Measurements from ENCODE around the gene ENTREP1.
"Not testable (repeated sequence)": the region's sequence is repeated elsewhere in the genome, so short reads cannot be mapped to it uniquely, and the experiment has no call there.

The ENTREP1 gene, protein sequence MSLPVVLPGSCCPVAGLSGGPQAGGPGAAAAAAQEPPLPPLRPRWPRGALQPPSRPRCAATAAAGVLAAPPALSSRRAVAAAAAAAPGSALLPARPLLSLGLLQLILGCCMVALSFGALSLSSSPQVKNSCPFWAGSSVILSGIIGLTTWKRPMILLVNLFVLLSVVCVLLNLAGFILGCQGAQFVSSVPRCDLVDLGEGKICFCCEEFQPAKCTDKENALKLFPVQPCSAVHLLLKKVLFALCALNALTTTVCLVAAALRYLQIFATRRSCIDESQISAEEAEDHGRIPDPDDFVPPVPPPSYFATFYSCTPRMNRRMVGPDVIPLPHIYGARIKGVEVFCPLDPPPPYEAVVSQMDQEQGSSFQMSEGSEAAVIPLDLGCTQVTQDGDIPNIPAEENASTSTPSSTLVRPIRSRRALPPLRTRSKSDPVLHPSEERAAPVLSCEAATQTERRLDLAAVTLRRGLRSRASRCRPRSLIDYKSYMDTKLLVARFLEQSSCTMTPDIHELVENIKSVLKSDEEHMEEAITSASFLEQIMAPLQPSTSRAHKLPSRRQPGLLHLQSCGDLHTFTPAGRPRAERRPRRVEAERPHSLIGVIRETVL

DNA sequence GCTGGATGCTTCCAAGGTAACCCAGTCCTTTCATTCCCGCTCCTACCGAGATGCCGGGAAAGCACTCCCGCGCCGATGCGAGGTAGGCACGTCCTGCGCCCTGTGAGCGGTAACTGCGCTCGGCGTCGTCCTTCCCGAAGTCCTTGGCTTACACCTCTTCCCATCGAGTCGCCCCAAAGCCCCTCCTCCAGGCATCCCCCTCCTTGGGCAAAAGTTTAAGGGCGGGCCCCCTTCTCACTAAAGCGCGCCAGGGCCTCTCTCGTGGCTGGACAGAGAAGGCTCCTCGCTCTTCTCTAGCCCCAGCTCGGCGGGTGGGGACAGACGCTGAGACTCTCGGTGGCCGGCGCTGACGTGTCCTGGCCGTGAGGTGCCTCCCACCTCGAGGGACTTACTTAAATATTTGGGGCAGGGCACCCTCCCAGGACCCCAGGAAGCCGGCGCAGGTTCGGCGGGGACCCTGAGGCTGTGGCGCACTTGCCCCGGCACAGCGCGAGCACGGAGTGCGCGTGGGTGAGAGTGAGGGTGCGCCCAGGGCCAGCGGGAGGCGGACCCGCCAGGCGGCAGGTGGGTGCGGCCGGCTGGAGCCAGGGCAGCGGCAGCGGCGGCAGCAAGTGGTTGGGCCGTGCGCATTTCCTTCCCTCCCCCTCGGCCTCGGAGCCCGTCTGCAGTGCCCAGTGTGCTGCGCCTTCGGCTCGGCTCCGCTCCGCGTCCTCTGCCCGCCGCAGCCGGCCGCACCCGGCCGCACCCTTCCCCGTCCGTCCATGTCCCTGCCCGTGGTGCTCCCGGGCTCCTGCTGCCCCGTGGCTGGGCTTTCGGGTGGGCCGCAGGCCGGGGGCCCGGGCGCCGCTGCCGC, at the start of gene ENTREP1:
TSS of gene ENTREP1 (plus strand) at position 667 of the 853 bp plus-strand sequence. CDS start at position 762, 95 bp downstream.
- peak; percentile 69 for DNase-seq

DNA sequence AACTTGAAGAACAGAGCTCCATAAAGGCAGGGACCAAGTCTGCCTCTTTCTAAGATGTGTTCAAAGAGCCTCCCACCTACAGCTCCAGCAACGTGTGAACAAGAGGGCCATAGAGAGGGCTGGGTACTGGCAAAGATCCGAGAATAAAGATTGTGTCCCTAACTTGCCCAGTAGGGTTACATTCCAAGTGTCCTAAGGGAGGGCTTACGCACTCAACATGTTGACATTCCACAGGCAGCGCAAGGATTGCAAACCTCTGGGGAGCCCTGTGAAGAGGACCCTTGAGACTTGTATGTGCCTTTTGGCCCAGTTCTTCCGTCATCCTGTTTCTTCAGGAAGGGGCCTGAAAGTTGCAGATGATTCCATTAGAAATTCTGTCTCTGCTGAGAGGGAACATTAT, 48.2 kb upstream of the ENTREP1 start:
- DNase-seq: no peak

DNA sequence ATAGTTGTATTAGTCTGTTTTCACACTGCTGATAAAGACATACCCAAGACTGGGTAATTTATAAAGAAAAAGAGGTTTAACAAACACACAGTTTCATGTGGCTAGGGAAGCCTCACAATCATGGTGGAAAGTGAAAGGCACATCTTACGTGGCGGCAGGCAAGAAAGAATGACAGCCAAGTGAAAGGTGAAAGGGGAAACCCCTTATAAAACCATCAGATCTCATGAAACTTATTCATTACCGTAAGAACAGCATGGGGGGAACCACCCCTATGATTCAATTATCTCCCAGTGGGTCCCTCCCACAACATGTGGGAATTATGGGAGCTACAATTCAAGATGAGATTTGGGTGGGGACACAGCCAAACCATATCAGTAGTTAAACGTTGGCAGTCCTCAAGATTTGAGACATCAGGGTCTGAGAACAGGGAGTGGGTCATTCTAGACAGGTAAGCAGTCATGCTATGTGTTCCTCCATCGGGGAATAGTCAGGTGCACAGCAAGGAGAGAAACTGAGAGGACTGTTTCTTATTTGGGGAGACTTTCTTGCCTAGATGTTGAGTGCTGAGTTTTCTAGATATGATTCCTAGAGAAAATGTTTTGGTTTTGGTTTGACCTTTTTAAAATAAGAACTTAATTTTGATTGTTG, 45.8 kb upstream of the ENTREP1 start:
- no peak for DNase-seq

DNA sequence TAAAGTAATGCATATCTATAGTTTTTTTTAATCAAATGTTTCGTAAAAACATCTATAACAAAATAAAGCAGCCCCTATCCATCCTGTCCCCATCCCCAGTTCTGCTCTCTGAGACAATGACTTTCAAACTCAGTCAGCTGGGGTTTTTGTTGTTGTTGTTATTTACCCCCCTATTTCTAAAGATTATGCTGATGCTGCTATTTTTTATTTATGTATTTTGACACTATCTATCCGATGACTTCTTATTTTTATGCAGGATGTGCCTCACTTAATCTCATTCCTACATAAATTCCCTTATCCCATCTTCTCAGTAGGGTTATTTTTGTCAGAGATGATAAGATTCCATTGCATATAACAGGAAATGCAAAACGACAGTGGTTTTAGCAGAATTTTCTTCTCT, 45.3 kb upstream of the ENTREP1 start:
- no peak for DNase-seq

DNA sequence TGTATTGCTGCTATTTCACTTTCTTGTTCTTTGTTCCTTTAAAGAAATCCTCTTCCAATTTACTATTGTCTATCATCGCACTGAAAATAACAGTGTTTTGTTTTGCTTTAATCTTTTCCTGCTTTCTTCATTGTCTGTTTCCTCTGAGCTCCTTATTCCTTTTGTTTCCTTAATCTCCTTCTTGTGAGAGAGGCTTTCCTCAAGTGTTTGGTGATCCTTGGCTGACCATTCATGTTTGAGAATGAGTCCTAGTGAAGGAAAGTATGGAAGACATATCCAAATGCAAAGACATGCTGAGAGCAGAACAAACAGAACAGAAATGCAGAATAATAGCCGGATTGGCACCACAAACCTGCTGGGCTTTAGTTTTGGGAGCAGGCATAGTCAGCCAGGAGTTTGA, 42.0 kb upstream of the ENTREP1 start:
- no peak for DNase-seq

DNA sequence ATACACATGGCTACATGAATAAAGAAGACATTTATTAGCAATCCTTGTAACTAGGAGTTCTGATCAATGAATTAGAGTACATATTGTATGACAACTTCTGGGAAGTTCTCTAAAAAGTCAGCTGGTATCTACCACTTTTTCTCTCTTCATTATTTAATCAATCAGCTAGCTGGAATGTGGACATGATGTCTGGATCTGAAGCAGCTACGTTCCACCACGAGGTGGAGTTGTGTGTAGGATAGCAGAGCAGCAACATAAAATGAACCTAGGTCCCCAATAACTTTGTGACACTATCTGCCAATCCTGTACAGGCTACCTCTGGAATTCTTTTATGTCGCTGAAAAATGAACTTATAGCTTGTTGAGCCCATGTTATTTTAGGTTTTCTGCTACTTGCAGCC, 32.9 kb upstream of the ENTREP1 start:
- peak; percentile 44 for DNase-seq

DNA sequence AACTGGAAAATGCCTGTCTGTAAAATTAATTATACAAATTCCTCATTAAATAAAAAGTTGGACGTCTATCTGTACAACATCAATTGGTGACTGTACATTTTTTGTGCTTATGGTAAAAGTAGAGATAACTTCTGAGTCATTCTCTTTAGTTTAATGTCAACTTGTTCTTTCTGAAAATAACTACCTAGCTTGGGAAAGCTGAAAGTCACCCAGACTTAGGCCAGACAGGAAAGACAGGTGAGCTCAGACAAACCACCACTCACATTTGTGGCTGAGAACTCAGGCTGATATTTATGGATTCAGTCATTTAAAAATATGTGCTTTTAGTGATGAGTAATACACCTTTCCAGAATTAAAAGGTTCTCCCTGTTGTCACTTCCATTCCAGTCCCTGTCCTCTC, 31.9 kb upstream of the ENTREP1 start:
- DNase-seq: peak; percentile 40

DNA sequence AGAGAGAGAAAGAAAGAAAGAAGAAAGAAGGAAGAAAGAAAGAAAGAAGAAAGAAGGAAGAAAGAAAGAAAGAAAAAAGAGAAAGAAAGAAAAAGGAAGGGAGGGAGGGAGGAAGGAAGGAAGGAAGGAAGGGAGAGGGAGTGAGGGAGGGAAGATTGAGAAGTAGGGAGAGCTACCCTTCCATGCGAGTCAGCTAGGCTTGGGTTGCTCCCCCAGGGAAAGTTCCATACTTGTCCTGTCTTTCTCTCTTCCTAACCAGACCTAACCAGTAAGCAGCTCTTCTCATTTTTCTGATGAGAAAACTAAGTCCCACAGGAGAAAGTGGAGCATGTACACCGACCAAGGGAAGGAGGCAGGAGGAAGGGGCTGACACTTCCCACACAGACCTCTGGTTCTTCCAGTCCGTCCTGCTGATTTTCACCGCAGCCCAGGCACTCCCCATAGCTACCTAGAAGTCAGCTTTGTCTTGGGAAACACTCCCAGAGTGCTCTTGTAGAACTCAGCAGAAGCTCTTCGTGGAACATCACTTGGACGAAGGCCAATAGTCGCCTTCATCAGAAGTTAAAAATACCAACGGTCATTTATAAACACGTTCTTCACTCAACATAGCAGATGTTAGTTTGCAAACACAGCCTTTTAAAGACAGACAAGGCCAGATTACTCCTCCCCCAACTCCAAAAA, 29.0 kb upstream of the ENTREP1 start:
- peak; percentile 91 for DNase-seq

DNA sequence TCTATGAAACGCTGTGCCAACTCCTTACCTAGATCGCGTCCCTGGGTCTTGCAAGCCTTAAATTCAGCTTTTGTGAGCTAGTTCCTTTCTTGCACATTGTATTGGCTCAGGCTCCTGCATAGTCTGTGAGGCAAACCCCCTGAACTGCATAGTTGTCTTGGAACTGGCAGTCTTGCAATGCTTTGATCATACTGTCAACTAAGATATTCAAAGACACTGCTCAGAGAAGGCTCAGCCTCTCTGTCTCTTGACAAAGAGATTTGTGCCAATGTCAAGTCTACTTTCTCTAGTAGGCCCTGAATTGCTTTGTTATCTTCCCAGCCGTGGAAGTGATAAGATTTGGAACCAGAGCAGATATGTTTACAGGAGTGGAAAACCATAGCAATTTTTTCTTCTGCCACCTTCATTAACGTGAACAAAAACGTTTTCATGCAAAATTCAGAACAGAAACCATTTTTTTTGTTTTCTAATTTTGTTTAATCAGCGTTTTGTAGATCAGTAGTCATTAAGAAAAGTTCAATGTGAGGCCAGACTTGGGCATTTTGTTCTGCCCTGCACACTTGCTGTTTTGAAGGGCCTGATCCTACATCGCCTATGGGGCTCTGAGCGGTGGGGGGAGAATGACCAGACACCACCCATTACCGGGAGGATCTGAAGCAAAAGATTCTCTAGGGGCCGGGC, 27.6 kb upstream of the ENTREP1 start:
- peak; percentile 29 for DNase-seq

DNA sequence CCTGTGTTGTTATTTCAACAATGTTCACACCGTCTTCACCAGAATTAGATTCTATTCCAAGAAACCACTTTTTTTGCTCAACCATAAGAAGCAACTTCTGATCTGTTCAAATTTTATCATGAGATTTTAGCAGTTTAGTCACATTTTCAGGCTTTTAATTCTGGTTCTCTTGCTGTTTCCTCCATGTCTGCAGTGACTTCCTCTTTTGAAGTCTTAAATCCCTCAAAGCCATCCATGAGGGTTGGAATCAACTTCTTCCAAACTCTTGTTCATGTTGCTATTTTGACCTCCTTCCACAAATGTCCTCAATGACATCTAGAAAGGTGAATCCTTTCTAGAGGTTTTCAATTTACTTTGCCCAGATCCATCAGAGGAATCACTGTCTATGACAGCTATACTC, 25.7 kb upstream of the ENTREP1 start:
- DNase-seq: peak; percentile 12

DNA sequence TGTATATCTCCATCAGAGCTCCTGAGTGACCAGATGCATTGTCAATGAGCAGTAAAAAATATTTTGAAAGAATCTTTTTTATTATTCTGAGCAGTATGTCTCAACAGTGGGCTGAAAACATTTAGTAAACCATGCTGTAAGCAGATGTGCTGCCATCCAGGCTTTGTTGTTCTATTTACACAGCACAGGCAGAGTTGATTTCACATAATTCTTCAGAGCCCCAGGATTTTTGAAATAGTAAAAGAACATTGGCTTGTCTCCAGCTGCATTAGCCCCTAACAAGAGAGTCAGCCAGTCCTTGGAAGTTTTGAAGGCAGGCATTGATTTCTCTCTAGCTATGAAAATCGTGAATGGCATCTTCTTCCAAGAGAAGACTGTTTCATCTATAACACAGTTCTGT, 25.2 kb upstream of the ENTREP1 start:
- DNase-seq: no peak

DNA sequence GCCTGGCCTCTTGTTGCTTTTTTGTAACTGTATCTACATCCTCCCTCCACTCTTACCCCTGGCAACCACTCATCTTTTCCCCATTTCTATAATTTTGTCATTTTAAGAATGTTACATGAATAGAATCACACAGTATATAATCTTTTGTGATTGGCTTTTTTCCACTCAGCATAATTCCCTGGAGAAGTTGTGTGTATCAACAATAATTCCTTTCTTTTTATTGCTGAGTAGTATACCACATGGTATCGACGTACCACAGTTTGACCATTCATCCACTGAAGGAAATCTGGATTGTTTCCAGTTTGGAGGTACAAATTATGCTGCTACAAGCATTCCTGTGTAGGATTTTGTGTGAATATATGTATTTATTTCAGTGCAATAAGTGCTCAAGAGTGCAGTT, 21.7 kb upstream of the ENTREP1 start:
- DNase-seq: no peak

DNA sequence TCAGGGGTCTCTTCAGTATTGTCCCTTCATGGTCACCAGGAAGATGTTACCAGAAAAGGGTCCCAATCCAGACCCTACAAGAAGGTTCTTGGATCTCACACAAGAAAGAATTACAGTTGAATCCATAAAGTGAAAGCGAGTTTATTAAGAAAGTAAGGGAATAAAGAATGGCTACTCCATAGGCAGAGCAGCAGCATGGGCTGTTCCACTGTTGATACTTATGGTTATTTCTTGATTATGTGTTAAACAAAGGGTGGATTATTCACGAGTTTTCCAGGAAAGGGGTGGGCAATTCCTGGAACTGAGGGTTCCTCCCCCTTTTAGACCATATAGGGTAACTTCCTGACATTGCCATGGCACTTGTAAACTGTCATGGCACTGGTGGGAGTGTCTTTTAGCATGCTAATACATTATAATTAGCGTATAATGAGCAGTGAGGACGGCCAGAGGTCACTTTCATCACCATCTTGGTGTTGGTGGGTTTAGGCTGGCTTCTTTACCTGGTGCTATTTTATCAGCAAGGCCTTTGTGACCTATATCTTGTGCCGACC, 18.0 kb upstream of the ENTREP1 start:
- DNase-seq: not testable (repeated sequence)

DNA sequence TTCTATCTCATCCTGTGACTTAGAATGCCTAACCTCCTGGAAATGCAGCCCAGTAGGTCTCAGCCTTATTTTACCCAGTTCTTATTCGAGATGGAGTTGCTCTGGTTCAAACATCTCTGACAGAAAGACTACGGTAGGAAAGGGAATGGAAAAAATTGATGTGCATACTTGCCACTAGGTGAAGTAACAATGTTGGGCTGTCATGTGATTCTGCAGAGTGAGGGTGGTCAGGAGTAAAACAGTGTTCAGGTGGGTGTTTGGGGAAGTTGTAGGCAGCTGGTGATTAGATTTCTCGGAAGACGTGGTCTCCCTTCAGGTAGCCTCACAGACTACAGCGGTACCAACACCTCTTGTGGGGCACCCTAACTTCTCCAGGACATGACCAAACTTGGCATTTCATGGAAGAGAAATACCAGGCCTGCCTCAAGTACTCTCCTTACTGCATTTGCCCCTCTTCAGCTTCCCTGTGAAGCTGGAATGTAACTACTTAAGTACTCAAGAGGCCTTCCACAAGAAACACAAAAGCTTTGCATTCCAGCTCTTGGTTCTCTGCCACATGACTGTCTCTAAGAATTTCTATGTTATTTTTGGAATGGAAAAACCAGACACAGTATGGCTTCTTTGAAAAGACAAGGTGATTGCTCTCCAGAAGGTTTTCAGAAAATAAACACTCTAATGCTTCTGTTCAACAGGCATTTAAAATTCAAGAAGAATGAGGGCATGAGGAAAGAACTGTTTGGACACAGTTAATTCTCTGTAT, 17.4 kb upstream of the ENTREP1 start:
- no peak for DNase-seq

DNA sequence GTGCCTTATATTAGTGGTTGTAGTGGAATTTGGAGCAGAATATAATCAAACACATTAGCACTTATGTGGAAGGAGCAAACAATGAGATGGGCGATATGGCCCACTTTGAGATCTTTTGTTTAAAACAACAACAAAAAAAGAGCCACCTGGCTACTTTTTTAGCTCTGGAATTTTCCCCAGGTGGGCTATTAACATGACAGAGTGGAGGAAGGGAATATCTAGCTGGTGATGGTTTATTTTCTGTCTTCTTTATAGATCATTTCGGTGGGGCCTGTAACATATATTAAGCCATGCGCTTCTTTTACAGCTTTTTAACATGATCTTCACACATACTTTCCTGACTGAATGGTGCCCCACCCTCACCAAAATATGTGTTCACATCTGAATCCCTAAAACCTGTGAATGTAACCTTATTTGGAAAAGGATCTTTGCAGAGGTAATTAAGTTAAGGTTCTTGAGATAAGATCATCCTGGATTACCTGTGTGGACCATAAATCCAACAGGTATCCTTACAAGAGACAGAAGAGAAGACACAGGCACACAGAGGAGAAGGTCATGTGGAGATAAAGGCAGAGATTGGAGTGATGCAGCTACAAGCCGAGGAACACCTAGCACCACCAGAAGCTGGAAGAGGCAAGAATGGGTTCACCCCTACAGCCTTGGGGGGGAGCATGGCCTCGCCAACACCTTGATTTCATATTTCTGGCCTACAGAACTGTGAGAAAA, 16.6 kb upstream of the ENTREP1 start:
- no peak for DNase-seq

DNA sequence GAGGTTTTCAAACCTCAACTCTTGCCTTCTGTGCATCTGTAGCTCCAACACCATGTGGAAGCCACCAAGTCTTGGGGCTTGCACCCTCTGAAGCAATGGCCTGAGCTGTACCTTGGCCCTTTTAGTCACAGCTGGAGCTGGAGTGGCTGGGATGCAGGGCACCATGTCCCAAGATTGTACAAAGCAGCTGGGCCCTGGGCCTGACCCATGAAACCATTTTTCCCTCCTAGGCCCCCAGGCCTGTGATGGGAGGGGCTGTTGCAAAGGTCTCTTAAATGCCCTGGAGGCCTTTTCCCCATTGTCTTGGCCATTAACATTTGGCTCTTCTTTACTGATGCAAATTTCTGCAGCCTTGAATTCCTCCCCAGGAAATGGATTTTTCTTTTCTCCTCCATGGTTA, 11.8 kb upstream of the ENTREP1 start:
- no peak for DNase-seq

DNA sequence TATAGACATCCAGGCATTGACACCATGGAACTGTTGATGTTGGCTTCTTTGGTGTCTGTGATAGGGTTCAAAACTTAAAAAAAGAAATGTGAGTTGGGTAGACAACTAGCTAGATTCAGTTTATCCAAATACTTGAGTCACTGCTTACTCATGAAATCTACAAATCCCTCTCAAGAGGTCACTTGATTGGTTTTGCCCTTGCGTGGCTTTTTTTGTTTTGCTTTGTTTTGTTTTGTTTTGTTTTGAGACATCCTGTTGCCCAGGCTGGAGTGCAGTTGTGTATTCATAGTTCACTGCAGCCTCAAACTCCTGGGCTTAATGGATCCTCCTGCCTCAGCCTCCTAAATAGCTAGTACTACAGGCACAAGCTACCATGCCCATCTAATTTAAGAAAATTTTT, 10.5 kb upstream of the ENTREP1 start:
- DNase-seq: no peak

DNA sequence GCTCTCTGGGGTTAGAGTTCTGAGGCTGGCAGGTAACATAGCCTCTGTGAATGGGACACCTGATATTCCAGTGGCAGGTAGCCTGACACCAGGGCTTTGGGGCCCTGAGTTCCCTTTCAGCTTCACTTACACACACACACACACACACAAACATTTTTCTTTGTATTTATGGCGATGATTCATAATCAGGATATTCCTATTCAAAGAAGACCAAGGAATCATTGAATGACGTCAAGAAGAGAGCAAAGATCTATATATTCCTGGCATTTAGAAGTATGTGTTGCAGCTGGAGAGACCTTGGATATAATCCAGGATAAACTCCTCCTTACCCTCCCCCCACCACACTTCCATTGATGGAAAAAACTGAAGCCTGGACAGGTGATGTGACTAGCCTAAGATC, 7.9 kb upstream of the ENTREP1 start:
- DNase-seq: no peak

DNA sequence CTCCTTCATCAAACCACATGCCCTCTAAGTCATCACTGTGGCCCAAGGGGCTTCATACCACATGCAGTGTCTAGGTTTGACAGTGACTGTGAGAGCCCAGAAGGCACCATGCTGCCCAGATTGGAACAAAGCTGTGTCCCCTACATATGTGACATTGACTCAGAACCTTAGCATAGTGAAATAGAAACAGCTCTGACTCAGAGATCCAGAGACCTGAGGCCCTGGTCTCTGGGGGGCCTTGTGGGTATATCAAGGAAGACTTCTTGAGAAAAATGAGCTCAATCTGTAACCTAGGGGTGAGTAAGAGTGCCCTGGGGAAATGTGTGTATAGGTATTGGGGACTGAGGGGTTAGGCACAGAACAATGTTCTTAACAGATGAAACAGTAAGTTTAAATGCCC, 7.1 kb upstream of the ENTREP1 start:
- DNase-seq: no peak
